H1 (cell line): ENCODE results near the gene PRDM15. TPM values are rescaled to one million over a fixed set of nuclear protein-coding genes. Genes with fewer than 3 reads are reported as not detected.

Experiments
- ASH2L ChIP-seq: fragments of 200-600, 300-600 bp; sonication (generic); IDR thresholded peaks from one replicate; pipeline ENCODE4 v1.7.1; 2017; ENCODE audit warnings: low read length
- EP300 ChIP-seq, 2 experiments: IDR thresholded peaks; 1 replicate in 1 of 2; 2 replicates in 1 of 2; pipeline ENCODE4 v1.6.1; 2011 to 2012; ENCODE audit warnings: low read depth in 2 of 2, low read length in 2 of 2, mild to moderate bottlenecking in 2 of 2, borderline replicate concordance in 1 of 2, inconsistent platforms in 1 of 2, moderate library complexity in 1 of 2
- HDAC6 ChIP-seq: IDR thresholded peaks from one replicate; pipeline ENCODE4 v1.7.1; 2012; ENCODE audit warnings: low read depth, mild to moderate bottlenecking, inconsistent platforms, low read length, moderate library complexity
- KDM4A ChIP-seq: IDR thresholded peaks from one replicate; pipeline ENCODE4 v1.7.1; 2012; ENCODE audit warnings: low read depth, mild to moderate bottlenecking, moderate library complexity, low read length, inconsistent platforms; ENCODE audit not compliant: severe bottlenecking
- RFX5 ChIP-seq: IDR thresholded peaks from 2 replicates; pipeline ENCODE4 v1.6.1; 2011; ENCODE audit warnings: low read depth, low read length, improper control_type of control experiment, borderline replicate concordance
- RXRA ChIP-seq: IDR thresholded peaks from 2 replicates; pipeline ENCODE4 v1.6.1; 2011; ENCODE audit warnings: low read depth, mild to moderate bottlenecking, low read length, moderate library complexity; ENCODE audit not compliant: insufficient read depth
- polyA plus RNA-seq, 7 experiments: library from polyadenylated mRNA; depleted of rRNA in 3 of 7; stranded (reverse) in 5 of 7; unstranded in 2 of 7; fragments of >200 nt in 5 of 7; fragments of 200-250 nt in 2 of 7; gene quantifications; 1 replicate in 5 of 7; 2 replicates in 1 of 7; 4 replicates in 1 of 7; pipeline versions ENCODE4 v1.2.1 to v1.2.3, GENCODE V29; 2011 to 2013; ENCODE audit warnings: missing spikeins in 2 of 7, mixed read lengths in 2 of 7
- total RNA-seq: library from RNA; stranded (reverse); fragmentation: NEBNext Ultra II Directional; extraction: Animal tissue kit (Norgen Biotek cat#: 25700); gene quantifications from 2 replicates; pipeline ENCODE4 v1.2.1, GENCODE V29; 2021

Gene PRDM15
- total and polyA plus RNA-seq, 2 of the 8 experiments (the other 6 are each of a cell fraction or from before 2014, with no cell fraction given) = 9.7 to 10.5 TPM

- TF ChIP-seq ASH2L (no peak), KDM4A (no peak), EP300 (IDR thresholded peaks at IDR 0.05; ENCODE audit: borderline replicate concordance in 1 of 2, low read depth in 2 of 2, low read length in 2 of 2) (no peak), HDAC6 (no peak), RXRA (no peak), RFX5 (no peak)
Observed at GRCh38 chr21:41750051-41750450, 129.1 kb downstream of the PRDM15 start (continued).
